ENCODE measurements around the gene C16orf89. TPM values are rescaled to one million over a fixed set of nuclear protein-coding genes. Genes with fewer than 3 reads are reported as not detected.

The C16orf89 gene
- total RNA-seq, 2 donors from 2014 or later: 2.6 to 17.1 TPM

GRCh38 chr16:5028950-5029475 is 36.7 kb downstream of the C16orf89 start:
- Histone ChIP-seq H3K36me3 (replicated peaks in 1 of 2; ENCODE audit: insufficient read depth in 1 of 2, low read depth in 2 of 2) (peaks cover 0 to 2% of the 10 kb centered on the region in 2 donors), H3K27ac (no peak overlapping the region), H3K4me1 (peaks cover 26% of the 10 kb centered on the region), H3K27me3 (no peaks in the 10 kb centered on the region), H3K9me3 (no peaks in the 10 kb centered on the region), H3K4me3 (no peak overlapping the region)
- intact Hi-C loops (cut with DNase I): no loop called here
- WGBS, 2 donors: 88% methylated on average over 18 of the region's 18 CpGs
- ATAC-seq (no peak), DNase-seq (no peak)
- TF ChIP-seq CTCF (IDR thresholded peaks at IDR 0.05) (no peak), POLR2A (IDR thresholded peaks at IDR 0.05) (no peak)

DNA sequence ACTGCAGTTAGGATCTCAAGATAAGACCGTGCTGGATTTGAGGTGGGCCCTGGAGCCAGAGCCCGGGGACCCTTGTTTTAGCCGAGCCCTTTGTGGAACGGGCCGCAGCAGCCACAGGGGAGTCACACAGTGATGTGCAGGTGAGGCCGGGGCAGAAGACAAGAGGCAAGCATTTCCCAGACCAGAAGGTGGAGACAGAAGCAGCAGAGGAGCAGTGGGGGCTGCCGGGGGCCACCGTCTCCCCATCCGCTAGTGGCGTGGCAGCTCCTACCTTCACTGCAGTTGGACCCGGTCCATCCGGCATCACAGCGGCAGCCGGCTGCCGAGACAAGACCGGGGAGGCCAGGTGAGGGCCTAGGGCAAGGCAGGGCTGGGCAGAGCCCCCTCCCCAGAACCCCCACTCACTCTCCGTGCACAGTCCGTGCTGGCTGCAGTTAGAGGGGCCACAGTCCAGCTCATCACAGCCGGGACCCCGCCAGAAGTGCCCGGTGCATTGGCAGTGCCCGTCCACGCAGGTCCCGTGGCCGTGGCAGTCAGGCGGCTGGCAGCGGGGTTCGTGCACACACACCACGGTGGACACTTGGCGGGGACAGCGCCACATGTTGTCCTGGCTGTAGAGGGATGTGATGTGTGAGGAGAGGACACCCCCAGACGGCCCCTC is 38.1 kb downstream of the C16orf89 start:
- intact Hi-C loops (cut with DNase I): no loop called here
- ATAC-seq (no peak), DNase-seq (no peak)
- Histone ChIP-seq H3K27me3 (no peaks in the 10 kb centered on the region), H3K27ac (no peak overlapping the region), H3K36me3 (replicated peaks in 1 of 2; ENCODE audit: insufficient read depth in 1 of 2, low read depth in 2 of 2) (peaks cover 0 to 2% of the 10 kb centered on the region in 2 donors), H3K9me3 (no peaks in the 10 kb centered on the region), H3K4me3 (no peak overlapping the region), H3K4me1 (peaks cover 17% of the 10 kb centered on the region)
- TF ChIP-seq CTCF (IDR thresholded peaks at IDR 0.05) (no peak), POLR2A (IDR thresholded peaks at IDR 0.05) (no peak)
- WGBS, 2 donors: 92 to 93% methylated on average over 31 to 32 of the region's 32 CpGs

GRCh38 chr16:5027086-5027485 is 38.7 kb downstream of the C16orf89 start:
- 82 to 98% methylated on average over 6 to 7 of the region's 7 CpGs for WGBS, 2 donors
- intact Hi-C loops (cut with DNase I): no loop called here
- Histone ChIP-seq H3K27me3 (no peaks in the 10 kb centered on the region), H3K27ac (no peak overlapping the region), H3K4me1 (peaks cover 12% of the 10 kb centered on the region), H3K9me3 (no peaks in the 10 kb centered on the region), H3K36me3 (replicated peaks in 1 of 2; ENCODE audit: insufficient read depth in 1 of 2, low read depth in 2 of 2) (peaks cover 0 to 2% of the 10 kb centered on the region in 2 donors), H3K4me3 (no peak overlapping the region)
- DNase-seq (no peak), ATAC-seq (no peak)
- TF ChIP-seq CTCF (IDR thresholded peaks at IDR 0.05): no peak
- TF ChIP-seq POLR2A (IDR thresholded peaks at IDR 0.05): no peak

GRCh38 chr16:5026664-5027063 is 39.1 kb downstream of the C16orf89 start:
- TF ChIP-seq POLR2A (IDR thresholded peaks at IDR 0.05): no peak
- TF ChIP-seq CTCF (IDR thresholded peaks at IDR 0.05): no peak
- intact Hi-C loops (cut with DNase I): no loop called here
- 86 to 89% methylated on average over 6 to 8 of the region's 8 CpGs for WGBS, 2 donors

More at GRCh38 chr16:5026664-5027063, 39.1 kb downstream of the C16orf89 start:
- no peak for ATAC-seq
- Histone ChIP-seq H3K9me3 (no peaks in the 10 kb centered on the region), H3K4me1 (peaks cover 12% of the 10 kb centered on the region), H3K36me3 (replicated peaks in 1 of 2; ENCODE audit: insufficient read depth in 1 of 2, low read depth in 2 of 2) (peaks cover 0 to 2% of the 10 kb centered on the region in 2 donors), H3K27me3 (no peaks in the 10 kb centered on the region), H3K4me3 (no peak overlapping the region), H3K27ac (no peak overlapping the region)
- DNase-seq: no peak

Measured in body of pancreas (tissue), 4 donors.